ENCODE measurements around the gene PLB1. TPM values are rescaled to one million over a fixed set of nuclear protein-coding genes. Genes with fewer than 3 reads are reported as not detected.

PLB1 gene
- total RNA-seq, 1 experiment from 2014 or later = 0.44 TPM

GRCh38 chr2:28565033-28565432 is 69.2 kb downstream of the PLB1 start:
- DNase-seq (ENCODE audit: low spot score) (no peak), ATAC-seq (no peak)
- ChIA-PET CTCF (no interaction called here), POLR2A (no interaction called here)
- no peaks in the 10 kb centered on the region for H3K9me3 Mint-ChIP-seq
- peaks cover 12% of the 10 kb centered on the region for H3K27me3 Mint-ChIP-seq (ENCODE audit: low read depth)
- no peak for TF ChIP-seq ATF1 (CRISPR knock-in tag; IDR thresholded peaks at IDR 0.05)
- TF ChIP-seq ELF4 (CRISPR knock-in tag; IDR thresholded peaks at IDR 0.05; ENCODE audit: low read depth) = no peak
- TF ChIP-seq AFF4 (CRISPR knock-in tag; IDR thresholded peaks at IDR 0.05; ENCODE audit: borderline replicate concordance) = no peak
- no peak for TF ChIP-seq TCF7 (CRISPR knock-in tag; IDR thresholded peaks at IDR 0.05; ENCODE audit: low read depth)
- no peak for TF ChIP-seq CREB1 (CRISPR knock-in tag; IDR thresholded peaks at IDR 0.05)
- TF ChIP-seq, protein P1, sequence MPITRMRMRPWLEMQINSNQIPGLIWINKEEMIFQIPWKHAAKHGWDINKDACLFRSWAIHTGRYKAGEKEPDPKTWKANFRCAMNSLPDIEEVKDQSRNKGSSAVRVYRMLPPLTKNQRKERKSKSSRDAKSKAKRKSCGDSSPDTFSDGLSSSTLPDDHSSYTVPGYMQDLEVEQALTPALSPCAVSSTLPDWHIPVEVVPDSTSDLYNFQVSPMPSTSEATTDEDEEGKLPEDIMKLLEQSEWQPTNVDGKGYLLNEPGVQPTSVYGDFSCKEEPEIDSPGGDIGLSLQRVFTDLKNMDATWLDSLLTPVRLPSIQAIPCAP (CRISPR knock-in tag; IDR thresholded peaks at IDR 0.05) = no peak
- TF ChIP-seq ZNF219 (CRISPR knock-in tag; IDR thresholded peaks at IDR 0.05; ENCODE audit: borderline replicate concordance) = no peak
- no peak for TF ChIP-seq PRDM15 (CRISPR knock-in tag; IDR thresholded peaks at IDR 0.05)
- no peak for TF ChIP-seq SOX15 (CRISPR knock-in tag; IDR thresholded peaks at IDR 0.05)
- TF ChIP-seq, protein P2, sequence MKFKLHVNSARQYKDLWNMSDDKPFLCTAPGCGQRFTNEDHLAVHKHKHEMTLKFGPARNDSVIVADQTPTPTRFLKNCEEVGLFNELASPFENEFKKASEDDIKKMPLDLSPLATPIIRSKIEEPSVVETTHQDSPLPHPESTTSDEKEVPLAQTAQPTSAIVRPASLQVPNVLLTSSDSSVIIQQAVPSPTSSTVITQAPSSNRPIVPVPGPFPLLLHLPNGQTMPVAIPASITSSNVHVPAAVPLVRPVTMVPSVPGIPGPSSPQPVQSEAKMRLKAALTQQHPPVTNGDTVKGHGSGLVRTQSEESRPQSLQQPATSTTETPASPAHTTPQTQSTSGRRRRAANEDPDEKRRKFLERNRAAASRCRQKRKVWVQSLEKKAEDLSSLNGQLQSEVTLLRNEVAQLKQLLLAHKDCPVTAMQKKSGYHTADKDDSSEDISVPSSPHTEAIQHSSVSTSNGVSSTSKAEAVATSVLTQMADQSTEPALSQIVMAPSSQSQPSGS (CRISPR knock-in tag; IDR thresholded peaks at IDR 0.05; ENCODE audit: borderline replicate concordance, low read depth) = no peak
- no peak for TF ChIP-seq CTCF (IDR thresholded peaks at IDR 0.05)
- no peak for TF ChIP-seq ZNF396 (CRISPR knock-in tag; IDR thresholded peaks at IDR 0.05; ENCODE audit: borderline replicate concordance)
- no peak for TF ChIP-seq ZNF138 (CRISPR knock-in tag; conservative IDR thresholded peaks at IDR 0.05)
- TF ChIP-seq, protein P3, sequence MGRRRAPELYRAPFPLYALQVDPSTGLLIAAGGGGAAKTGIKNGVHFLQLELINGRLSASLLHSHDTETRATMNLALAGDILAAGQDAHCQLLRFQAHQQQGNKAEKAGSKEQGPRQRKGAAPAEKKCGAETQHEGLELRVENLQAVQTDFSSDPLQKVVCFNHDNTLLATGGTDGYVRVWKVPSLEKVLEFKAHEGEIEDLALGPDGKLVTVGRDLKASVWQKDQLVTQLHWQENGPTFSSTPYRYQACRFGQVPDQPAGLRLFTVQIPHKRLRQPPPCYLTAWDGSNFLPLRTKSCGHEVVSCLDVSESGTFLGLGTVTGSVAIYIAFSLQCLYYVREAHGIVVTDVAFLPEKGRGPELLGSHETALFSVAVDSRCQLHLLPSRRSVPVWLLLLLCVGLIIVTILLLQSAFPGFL (CRISPR knock-in tag; IDR thresholded peaks at IDR 0.05; ENCODE audit: borderline replicate concordance) = no peak
- H3K4me3 Mint-ChIP-seq = no peak overlapping the region
- no peak overlapping the region for H3K27ac Mint-ChIP-seq
- H3K36me3 Mint-ChIP-seq = no peaks in the 10 kb centered on the region
- H3K4me1 Mint-ChIP-seq = peaks cover 14% of the 10 kb centered on the region
